ENCODE results near the gene GADD45B.
"Not testable (repeated sequence)": the region's sequence is repeated elsewhere in the genome, so short reads cannot be mapped to it uniquely, and the experiment has no call there.

GADD45B gene

DNA sequence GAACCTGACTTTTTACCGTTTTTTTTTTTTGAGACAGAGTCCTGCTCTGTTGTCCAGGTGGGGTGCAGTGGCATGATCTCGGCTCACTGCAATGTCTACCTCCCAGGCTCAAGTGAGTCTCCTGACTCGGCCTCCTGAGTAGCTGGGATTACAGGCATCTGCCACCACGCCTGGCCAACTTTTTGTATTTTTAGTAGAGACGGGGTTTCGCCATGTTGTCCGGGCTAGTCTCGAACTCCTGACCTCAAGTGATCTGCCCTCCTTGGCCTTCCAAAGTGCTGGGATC lies 6.1 kb upstream of the GADD45B start:
- DNase-seq: not testable (repeated sequence)

DNA sequence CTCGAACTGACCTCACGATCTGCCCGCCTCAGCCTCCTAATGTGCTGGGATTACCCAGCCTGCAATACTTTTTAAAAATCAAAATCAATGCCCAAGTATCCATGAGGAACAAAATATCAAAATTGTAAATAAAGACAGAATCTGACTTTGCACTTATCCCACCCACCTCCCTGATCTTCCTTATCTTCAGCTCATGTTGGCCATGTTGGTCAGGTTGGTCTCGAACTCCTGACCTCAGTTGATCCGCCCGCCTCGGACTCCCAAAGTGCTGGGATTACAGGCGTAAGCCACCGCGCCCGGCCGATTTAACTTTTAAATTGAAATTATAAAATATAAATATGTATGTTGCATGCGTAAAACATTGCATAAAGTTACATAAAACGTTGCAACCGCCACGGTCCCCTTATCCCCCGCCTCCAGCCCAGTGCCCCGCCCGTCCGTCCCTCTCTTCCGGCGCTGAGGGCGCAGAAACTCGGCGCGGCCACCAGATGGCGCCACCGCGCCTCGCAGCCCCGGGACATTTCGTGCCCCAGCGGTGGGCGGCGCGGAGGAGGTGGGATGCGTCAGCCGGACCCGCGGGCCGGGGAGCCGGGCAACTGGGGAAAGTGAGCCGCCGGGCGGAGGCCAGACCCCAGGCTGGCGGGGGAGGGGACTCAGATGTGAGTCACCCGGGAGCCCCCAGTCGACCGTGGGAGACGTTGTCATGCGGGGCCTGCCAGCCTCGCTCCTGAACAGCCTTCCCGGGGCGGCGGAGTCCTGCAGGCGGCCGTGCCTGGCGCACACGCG lies 1.5 kb upstream of the GADD45B start:
- DNase-seq: peak; percentile 71 to 79

DNA sequence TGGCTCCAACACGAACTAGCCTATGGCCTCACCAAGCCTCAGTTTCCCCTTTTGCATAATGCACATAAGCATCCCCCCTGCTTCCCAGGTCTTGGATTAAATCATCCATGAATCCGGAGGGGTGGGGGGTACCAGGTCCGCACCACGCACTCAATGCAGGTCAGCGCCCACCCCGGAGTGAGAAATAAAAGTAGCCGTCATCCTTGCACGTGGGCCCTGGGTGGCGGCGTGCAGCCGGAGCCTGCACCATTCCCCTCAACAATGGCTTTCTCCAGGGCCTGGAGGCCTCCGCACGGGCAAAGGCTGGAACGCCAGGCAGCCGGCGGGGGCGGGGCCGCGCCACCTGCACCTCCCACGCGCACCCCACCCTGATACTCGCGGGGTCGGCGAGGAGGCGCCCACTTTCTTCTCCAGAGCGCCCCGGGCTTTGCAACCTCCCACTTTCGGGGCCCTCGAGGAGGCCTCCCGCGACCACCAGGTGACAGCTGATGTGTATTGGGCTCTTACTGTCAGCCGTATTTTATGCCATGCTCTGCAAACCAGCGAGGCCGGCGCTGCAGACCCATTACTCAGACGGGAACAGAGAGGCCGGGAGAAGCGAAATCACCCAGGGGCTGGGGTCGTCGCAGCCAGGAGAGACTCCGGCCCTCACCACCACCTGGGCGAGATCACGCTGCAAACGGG lies 767 bp upstream of the GADD45B start:
- DNase-seq: peak; percentile 44 to 49

DNA sequence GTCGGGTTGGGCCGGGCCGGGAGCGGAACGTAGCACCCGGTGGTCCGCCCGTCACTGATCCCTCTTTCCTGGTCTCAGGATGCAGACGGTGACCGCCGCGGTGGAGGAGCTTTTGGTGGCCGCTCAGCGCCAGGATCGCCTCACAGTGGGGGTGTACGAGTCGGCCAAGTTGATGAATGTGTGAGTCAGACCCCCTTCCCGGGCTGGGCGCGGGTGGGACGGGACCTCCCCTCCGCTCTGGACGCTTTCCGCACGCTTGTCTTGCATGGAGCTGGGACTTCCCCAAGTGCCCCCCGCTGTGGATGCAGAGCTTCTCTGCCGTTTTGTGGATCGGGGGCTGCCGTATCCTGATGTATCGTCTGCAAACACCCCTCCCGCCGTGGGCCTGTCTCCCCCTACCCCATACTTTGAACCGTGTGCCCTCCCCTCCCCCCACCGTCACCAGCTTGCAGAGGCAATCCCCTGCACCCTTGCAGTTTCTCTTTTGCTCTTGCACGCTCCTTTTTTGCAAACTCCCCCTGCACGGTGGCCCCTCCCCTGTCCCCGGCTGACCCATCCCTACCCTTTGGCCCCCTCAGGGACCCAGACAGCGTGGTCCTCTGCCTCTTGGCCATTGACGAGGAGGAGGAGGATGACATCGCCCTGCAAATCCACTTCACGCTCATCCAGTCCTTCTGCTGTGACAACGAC lies 669 bp downstream of the GADD45B start:
- DNase-seq: peak; percentile 36 to 40

DNA sequence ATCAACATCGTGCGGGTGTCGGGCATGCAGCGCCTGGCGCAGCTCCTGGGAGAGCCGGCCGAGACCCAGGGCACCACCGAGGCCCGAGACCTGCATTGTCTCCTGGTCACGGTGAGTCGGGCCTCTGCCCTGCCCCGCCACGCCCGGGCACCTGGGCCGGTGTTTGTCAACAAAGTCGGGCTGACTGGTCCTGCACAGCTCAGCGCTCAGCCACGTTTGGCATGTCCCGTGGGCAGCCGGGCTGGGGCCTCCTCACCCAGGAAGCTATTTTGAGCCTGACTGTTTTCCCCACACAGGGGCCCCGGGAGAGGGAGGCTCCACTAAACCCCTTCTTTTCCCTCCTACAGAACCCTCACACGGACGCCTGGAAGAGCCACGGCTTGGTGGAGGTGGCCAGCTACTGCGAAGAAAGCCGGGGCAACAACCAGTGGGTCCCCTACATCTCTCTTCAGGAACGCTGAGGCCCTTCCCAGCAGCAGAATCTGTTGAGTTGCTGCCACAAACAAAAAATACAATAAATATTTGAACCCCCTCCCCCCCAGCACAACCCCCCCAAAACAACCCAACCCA lies 1.3 kb downstream of the GADD45B start:
- no peak for DNase-seq

DNA sequence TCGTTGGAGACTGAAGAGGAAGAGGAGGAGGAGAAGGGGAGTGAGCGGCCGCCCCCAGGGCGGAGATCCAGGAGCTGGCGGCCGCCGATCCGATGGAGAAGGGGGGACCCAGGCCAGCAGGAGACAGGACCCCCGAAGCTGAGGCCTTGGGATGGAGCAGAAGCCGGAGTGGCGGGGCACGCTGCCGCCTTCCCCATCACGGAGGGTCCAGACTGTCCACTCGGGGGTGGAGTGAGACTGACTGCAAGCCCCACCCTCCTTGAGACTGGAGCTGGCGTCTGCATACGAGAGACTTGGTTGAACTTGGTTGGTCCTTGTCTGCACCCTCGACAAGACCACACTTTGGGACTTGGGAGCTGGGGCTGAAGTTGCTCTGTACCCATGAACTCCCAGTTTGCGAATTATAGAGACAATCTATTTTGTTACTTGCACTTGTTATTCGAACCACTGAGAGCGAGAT lies 1.8 kb downstream of the GADD45B start:
- peak; percentile 54 to 67 for DNase-seq

DNA sequence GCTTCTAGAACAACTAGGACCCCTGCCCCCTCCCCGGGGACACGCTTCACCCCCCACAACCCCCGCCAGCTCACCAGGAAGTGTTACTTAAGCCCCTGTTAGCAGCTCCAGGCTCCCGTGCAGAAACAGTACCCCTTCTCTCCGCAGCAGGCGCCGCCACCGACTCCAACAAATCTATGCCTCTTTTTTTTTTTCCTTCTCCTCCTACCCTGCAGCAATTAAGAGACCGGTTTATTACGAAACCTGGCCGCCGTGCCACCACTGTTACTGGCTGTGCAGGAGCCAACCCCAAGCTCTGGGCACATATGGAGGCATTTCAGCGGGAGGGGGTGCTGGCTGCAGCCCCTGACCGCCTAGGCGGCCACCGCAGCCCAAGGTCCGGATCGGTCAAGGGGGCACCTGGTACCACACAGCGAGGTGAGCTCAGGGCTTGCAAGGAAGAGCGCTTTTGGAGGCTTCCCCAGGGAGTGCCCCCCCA lies 2.4 kb downstream of the GADD45B start:
- DNase-seq: peak; percentile 92 to 96

DNA sequence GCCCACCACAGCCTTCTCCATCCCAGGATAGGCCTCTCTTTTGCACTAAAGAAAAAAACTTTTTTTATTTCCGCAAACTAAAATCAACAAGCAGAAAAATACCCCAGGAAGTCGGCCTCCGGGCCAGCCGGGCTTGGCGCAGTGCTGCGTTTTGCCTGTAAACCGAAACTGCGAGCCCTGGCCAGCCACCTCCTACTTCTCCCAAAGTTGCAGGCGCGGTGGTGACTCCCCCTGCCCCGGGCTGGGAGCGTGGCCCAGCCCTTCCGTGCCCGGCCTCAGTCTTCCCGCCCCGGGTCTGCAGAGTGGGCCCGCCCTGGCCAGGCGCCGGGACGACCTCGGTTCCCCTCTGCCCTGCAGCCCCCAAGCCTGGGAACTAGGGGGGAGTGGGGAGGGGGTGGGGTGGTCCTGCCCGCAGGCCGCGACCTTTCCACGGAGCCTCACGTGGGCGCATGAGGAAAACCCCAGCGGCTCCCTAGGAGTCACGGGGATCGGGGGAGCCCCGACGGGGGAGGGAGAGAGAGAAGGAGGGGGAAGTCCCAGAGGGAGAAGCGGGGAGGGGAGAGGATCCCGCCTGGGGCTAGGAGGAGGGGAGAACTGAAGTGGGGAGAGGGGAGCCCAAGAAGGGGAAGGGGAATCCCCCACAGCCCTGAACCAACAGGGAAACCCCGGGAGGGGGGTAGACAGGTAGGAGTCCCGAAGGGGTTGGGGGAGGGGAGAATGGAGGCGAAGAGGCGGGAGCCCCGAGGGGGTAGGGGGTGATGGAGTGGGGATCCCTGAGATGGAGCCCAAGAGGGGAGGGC lies 3.0 kb downstream of the GADD45B start:
- DNase-seq: peak; percentile 62 to 68

DNA sequence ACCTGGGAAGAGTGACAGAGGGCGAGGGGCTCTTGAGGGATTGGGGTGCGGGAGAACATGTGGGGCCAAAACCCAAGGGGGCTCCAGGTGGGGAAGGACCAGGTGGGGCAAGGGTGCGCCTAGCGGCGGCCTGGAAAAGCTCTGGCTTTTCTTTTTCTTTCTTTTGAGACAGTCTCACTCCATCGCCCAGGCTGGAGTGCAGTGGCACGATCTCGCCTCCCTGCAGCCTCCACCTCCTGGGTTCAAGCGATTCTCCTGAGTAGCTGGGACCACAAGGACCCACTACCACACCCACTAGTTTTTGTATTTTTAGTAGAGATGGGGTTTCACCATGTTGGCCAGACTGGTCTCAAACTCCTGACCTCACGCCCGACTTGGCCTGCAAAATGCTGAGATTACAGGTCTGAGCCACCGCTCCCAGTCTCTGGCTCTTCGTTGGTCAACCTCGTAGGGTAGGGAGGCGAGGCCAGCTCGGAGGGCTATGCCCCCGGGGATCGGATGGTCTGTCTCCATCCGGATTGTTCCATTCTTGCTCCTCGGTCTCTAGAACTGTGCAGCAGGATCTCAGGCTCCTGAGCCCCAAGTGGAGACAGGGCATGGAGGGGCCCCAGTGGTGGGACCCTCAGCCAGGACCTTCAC lies 3.7 kb downstream of the GADD45B start:
- DNase-seq: no peak

DNA sequence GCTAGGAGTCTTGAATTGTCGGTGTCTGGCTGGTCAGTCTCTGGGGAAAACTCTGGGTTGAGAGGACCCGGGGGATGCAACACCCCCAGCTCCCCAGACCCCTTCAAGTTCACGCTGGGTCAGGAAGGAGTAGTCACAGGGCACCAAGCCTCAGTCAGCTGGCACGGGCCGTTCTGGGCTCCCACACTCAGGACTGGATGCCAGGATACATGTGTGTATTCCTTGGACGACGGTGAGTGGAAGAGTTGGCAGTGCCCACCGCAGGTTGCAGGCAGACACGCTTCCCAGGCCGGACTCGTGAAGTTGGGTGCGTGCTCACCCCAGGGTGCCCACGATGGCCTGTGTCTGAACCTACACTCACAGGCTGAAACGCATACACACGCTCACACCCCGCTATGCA lies 5.5 kb downstream of the GADD45B start:
- no peak for DNase-seq

DNA sequence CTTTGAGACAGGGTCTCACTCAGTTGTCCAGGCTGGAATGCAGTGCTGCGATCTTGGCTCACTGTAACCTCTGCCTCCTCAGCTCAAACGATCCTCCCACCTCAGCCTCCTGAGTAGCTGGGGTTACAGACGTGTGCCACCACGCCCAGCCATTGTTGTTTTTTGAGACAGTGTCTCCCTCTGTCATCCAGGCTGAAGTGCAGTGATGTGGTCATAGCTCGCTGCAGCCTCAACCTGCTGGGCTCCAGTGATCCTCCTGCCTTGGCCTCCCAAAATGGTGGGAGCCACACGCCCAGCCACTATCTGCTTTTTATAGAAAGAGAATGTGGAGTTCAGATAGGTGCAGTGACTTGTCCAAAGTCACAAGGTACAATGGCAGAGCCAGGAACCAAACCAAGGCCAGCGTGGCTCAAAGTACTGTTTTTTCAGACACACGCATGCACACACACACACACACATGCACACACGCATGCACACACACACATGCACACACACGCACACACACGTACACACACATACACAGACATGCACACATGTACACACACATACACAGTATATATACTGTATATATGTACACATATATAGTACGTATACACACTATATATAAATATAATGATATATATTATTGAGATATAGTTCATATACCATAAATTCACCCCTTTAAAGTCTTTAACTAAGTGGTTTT lies 6.6 kb downstream of the GADD45B start:
- DNase-seq: no peak

DNA sequence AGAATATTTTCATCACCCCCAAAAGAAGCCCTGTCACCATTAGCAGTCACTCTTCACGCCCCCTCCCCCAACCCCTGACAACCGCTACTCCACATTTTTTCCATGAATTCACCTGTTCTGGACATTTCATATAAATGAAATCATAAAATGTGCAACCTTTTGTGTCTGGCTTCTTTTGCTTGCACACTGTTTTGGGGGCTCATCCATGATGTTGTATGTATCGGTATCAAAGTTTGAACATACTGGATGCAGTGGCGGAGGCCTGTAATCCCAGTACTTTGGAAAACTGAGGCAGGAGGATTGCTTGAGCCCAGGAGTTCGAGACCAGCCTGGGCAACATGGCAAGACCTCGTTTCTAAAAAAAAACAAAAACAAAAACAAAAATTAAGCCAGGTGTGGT lies 7.2 kb downstream of the GADD45B start:
- no peak for DNase-seq

DNA sequence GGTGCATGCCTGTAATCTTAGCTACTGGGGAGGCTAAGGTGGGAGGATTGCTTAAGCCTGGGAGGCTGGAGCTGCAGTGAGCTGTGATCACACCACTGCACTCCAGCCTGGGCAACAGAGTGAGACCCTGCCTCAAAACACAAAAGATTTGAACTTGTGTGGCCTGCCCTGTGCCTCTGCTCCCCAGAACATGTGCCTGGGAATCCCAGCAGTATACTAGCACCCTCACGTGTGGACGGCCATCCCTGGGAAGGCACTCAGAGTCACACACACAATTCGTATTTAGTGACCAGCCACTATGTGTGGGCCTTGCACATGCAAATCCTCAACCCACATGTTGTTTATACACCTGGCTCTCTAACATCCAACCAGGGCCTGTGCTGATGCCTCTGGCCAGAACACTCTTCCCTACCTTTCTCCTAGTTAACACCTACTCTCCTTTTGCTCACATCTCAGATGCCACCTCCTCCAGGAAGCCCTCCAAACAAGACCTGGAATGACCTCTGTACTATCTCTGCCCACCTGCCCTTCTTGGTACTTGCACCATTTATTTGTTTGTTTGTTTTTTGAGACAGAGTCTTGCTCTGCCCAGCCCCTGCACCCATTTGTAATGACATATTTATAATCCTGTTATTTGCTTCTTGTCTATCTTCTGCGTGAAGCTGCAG lies 7.7 kb downstream of the GADD45B start:
- no peak for DNase-seq

DNA sequence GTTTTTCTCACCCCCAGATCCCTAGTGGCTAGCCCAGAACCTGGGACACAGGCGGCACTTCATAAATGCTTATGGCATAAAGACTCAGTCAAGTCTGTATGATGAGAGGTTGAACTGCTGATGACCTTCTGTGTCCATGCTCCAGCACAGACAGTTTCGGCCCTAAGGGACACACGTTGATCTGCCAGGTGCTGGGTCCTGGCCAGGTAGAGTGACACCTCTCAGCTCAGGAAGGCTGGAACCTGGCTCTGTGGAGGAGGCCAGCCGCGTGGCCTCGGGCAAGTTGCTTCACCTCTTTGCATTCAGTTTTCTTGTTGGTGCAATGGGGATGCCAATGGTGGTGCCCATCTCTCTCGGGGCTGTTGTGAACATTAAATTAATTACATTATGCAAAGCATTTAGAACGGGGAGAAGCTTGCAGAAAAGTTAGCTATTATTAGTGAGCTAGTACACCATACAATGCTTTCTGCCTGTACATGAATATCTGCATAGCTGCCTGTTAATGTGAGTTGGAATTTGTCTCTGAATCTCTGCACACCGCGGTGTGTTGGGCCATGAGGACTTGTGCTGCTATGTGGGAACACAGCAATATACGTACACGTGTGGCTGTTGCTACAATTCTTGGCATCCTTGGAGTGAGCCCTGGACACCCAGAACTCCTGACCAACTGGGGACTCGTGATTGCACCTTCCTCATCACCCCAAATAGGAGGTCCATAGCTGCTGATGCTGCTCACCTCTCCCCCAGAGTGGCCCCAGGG lies 8.4 kb downstream of the GADD45B start:
- DNase-seq: no peak

DNA sequence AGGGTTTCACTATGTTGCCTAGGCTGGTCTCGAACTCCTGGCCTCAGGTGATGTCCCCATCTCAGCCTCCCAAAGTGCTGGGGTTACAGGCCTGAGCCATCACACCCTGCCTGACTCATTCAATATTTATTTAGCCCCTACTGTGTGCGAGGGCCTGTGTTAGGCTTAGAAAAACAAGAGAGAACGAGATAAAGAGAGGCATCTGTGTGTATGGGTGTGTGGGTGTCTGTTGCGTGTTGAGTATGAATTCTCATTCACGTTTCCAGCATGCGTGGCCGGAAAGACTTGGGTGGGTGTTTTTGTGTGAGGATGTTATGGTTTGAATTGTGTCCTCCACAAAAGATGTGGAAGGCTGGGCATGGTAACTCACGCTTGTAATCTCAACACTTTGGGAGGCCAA lies 9.5 kb downstream of the GADD45B start:
- no peak for DNase-seq

DNA sequence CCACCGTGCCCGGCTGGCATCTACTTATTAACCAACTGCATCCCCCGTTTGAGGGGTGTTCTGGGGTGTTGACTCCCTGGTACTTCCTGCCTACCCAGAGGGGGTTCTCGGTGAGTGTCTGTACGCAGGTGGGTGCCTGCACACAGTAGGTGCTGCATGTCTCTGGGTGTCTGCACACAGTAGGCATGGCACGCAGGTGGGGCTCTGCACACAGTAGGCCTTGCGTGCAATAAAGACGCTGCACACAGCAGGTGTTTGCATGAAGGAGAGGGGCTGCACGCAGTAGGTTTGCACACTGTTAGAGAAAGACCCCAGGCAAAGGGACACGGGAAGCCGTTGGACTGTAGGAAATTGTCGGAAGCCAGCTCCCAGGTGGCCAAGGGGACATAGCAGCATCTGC lies 11.2 kb downstream of the GADD45B start:
- no peak for DNase-seq

DNA sequence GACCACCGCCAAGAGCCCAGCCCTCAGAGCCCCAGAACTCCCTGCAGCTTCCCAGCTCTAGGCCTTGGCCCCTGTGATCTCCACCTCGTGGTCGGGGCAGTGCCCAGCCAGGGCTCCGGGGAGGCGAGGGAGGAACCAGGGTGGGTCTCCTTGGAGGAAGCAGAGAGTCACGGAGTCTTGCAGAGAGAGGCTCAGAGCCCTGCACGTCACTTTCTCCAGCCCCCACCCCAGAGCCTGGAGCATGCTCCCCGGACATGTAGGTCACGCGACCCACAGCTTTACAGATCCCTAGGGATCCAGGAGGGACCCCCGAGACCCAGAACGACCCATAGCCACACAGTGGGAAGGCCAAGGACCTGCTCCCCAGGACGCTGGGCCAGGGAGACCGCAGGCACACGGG lies 11.9 kb downstream of the GADD45B start:
- no peak for DNase-seq

DNA sequence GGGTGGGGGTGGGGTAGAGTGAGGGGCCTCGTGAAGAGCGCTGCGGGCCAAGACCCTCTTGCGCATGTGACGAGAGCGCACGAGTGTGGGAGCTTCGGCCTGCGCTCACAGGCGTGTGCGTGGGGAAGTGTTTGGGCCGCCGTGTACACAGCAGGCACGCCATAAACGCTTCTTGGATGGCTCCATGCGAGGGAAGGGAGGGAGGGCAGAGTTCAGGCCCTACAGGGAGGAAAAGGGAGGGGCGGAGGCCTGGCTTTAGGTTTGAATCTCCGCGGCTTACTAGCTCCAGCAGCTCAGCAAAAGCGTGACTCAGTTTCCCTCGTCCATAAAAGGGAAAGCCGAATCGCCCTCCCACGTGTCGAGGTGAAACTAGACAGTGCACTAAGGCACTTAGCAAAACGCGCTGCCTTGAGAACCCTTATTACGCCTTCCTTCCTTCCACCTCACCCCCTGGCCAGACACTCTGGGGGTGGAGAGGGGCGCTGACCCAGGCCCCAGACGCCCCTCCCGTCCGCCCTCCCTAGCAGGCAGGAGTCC lies 12.5 kb downstream of the GADD45B start:
- DNase-seq: no peak

DNA sequence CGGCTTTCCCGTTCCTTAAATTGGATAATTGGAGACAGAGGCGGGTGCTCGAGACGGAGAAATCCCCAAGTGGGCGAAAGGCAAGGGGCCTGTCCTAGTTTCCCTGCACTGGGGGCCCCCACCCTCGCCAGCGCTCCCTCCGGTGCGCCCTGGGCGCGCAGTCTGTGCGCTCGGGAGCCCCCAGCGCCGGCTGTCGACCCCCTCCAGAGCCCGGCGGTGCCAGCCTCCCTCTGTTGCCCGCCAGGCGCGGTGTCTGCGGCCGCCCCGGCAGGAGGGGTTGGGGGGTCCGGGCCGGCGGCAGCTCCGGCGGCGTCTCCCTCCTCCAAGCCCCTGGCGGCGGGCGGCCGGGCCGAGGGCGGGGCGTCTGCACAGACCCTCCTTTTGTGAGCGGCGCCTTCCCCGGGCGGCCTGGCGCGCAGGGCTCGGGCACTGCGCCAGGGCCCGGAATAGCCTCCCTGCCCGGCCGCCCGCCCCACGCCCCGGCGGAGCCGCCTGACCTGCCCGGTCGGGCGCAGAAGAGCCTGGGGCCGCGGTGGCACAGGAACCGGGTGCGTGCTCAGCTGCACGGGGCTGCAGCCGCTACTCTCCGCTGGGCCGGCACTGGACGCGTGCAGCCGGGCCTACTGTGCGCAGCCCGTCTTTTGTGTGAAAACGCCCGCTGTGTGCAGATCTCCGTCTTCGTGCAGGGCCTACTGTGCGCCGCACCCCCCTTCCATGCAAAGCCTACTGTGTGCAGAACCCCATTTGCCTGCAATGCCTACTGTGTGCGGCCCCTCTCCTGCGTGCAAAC lies 13.2 kb downstream of the GADD45B start:
- no peak for DNase-seq

Data from Kasumi-1 (cell line).